ENCODE measurements around the gene BMPR1A.
"Not testable (repeated sequence)": the region's sequence is repeated elsewhere in the genome, so short reads cannot be mapped to it uniquely, and the experiment has no call there.

The BMPR1A gene

DNA sequence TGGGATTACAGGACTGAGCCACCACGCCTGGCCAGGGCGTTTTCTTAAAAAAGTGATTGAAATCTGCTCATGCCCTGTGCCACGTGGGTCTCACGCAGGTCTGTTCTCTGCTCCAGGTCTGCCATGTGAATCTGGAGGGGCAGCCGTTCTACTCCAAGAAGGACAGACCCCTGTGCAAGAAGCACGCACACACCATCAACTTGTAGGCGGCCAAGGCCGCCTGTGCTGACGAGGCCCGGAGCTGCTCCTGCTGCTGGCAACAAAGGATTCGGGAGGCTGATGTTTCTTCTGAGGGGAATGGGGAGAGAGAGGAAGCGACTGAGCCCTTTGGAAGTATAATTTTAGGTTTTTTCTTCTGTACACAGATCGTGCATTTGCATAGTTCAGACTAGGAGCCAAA, 23.6 kb upstream of the BMPR1A start:
- no peak for DNase-seq

DNA sequence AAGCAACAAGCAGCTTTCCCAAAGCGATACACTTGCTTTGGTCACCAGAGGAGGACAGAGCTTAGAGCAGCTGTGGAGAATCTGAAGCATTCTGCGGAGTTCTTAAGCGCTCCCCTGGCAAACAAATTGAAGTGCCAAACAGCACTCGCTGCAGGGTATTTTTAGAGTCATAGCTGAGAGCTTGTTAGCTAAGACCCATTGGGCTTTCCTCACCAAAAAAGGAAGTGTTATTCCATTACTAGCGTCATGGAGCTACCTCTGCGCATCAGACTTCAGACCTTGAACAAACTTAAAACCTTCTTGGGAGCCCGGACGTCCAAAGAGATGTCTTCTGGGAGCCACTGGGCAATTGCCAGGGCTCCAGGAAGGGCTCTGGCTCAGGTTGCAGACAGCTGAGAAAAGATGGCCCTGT, 23.2 kb upstream of the BMPR1A start:
- DNase-seq, result no peak

DNA sequence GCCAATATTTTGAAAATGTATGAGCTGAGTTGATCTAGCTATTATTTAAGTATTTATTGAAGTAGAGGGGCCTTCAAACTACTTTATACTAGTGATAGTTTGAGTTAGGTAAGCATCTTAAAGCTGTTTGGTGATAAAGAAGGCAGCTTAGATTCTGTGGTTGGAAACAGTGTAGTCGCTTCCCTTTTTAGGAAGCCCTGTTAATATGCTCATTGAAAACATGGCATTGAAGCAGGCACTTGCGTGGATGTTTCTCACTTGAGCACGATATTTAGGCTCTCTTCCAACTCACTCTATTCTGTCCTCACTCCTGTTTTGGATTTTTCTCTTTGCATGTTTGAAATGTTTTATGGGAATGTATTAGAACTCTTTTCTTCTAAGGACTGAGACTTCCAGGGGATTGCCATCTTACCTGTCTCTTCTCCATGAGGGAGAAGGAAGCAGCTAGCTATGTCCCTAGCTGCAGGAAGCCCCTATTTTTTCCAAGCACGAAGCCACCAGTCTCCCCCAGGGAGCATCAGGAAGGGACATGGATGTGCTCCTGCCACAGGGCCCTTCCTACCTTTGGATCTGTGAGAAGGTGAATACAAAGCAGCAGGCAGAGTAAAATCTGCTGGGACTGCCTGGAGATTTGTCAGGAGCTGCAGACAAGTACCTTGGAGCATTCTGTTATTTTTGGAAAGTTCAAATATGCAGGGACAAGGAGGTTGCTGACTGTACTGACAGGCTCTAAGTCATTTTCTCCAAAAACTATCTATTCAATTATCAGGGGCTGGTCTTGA, 22.0 kb upstream of the BMPR1A start:
- DNase-seq, result no peak

DNA sequence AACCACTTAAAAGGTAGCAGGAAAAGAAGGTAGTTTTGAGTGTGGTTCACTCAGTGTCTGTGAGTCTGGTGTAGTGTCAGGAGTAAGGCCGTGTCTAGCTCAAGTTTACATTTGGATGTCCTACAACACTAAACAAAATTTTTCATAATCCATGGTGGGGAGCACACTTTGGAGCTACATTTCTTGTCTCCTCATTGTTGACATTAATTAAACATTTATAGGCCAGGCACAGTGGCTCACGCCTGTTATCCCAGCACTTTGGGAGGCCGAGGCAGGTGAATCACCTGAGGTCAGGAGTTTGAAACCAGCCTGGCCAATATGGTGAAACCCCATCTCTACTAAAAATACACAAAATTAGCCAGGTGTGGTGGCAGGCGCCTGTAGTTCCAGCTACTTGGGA, 21.1 kb upstream of the BMPR1A start:
- DNase-seq, result not testable (repeated sequence)

DNA sequence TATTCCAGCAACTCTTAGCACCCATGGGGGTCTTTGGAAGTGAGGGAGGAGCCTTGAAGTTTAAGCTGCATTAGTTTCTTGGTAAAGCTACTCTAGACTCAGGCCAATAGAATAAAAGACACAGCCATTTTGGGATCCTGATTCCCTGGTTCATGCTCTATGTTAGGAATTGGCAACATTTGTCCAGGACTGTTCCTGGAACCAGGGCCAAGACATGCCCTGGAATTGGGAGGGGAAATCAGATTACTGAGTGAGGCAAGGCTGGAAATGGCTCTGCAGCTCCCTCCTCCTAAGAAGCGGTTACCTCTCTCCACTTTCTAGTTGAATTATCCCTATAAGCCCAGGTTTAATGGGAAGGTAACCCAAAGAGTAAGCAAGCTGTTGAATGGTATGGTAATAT, 14.2 kb upstream of the BMPR1A start:
- DNase-seq, result no peak

DNA sequence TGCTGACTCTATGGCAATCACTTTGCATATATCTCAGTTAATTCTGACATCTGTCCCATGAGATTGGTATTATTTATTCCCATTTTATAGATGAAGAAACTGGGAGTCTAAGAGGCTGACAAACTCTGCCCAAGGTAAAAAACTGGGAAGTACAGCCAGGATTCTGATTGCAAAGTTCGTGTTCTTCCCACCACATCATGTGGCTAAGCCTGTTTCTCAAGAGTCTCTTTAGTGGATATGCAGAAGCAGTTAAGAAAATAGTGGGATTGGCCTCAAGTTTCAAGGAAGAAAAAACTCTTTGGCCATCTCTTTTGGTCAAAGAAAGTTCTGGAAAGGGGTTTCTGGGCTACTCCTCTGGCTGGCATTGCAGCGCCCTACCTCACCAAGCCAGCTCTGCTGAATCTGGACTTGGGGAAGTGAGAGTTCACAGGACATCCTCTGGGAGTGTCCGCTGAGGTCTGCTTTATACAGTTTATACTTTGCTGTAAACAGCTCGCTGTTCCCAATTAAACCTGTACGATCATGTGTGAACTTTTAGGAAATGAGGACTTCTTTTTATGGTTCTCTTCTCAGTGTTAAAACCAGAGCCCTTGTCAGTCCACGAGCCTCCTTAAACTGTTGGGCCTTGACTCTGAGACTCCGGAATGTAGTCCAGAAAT, 12.2 kb upstream of the BMPR1A start:
- no peak for DNase-seq

DNA sequence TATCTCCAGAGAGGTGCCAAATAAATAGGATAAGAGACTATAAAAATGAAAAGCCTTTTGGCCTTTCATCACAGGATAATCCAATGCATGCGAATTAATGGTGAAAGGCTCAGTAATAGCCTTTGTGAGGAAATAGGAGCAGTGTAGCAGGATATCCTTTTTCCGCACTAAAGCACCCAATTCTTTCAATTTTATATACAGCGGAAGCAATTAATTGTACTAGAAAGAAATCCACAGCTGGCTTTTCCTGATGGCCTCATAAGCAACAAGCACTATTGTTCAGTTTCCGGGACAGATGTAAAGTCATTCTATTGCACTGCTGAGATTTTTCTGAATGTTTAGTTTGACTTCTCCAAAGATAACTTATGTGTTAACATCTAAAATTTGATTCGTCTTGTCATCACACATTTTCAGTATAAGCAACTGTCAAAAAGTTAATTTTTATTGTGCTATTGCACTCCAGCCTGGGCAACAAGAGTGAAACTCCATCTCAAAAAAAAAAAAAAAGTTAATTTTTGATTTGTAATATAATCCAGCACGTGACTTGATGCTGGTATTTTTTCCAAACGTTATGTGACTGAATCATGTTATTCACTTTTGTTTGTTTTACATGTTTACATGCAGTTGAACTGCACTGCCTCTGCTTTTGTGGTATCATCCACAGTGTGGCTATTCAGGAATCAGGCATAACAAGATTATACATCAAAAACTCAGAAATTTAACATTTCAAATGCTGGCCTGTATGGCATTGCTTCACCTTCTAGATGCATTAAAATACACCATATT, 8.4 kb upstream of the BMPR1A start:
- DNase-seq, result no peak

DNA sequence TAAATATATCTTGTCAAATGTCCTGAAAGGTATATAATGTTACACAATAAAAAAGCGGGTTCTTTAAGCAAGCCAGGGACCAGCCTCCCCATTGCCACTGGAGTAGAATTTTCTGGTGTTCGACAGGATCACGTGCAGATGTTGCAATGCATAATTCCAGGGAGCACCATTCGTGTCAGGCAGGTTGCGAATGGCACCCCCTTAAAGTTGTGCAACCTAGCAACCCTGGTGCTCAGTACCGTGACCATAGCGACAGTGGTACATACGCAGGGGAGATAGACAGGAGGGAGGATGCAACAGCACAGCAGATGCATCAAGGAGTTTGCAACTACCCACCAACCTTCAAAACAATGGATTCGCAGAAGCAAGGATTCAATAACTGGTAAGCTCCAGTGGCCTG, 6.6 kb upstream of the BMPR1A start:
- no peak for DNase-seq

DNA sequence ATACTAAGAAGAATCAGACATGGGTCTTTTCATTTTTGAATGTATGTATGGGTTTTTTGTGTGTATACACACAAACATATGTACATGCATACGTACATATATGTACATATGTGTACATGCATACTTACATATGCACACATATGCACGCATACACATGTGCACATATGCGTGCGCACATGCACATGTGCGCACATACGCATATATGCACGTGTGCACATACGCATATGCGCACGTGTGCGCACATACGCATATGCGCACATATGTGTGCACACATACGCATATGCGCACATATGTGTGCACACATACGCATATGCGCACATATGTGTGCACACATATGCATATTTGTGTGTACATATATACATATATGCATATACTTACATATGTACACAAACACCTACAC, 4.9 kb upstream of the BMPR1A start:
- DNase-seq, result no peak

DNA sequence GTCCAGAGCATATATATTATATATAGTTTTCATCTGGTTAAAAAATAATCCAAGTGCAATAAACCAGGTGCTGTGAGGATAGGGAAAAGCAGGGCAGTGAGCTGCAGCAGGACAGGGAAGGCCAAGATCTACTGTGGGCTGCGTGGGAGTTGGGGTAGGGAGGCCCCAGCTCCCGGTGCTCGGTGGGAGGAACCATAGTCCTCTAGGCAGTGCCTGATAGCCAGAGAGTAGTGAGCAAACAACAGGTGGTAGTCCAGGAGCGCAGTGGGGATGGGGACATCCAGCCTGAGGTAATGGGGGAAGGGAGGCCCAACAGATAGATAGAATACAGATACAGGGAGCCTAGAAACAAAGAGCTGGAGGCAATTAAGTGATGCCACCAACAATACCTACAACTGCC, 4.1 kb upstream of the BMPR1A start:
- no peak for DNase-seq

DNA sequence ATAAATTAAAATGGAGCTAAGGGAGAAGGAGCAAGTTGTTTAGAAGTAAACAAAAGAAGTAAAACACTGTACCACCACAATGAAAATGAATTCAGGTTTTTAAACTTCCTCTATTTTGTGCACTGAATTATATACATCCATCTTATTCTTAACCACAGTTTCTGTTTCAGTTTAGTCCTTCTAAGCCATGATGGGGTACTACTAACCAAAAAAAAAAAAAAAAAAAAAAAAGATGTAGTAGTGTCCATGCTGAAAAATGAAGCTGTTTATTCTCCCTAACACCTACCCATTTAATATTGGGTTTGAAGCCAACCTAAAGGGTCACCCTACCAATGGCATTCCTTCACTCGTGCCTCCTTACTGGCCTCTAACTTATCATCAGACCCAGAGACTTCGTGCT, 3.4 kb upstream of the BMPR1A start:
- DNase-seq, result no peak

DNA sequence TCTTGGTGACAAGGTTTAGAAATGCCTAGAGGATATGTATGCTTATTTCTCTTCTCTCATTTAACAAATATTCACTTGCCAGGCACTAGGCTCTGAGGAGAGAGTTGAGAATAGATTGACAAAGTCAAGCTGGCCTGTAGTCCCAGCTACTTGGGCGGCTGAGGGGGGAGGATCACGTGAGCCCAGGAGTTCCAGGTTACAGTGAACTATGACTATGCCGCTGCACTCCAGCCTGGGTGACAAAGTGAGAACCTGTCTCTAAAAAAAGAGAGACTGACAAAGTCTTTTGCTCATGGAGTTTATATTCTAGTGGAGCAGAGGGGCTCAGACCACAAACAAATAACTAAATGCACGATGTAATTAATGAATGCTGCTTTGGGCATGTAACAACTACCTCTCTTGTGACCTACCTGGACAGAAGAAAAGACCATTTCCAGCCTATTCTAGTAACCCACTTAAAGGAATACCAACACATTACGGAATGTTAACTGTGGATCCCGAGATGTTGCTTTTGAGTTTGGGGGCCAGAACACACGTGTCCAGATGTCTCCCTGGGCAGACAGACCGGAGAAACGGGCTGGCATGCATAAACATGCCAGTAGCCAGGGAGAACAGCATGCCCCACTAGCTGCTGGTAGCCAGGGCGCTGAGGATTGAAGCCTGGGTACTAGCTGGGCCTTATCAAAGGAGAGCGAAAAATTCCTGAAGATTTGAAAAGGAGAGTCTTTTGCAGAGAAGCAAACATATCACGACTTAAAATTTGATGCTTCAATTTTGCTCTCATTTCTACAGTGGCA, 2.6 kb upstream of the BMPR1A start:
- no peak for DNase-seq

DNA sequence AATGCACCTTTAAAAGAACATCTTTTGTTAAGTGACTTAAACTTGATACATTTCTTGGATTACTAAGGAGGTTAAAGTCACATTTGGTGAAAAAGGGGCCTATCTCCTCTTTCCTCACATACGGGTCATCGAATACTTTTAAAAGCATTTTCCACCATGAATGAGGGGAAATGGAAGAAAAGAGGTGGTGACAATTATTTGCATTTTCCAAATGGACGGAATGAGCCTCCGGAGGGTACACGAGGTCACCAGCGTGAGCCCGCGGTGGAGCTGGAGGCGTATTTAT, 1.0 kb upstream of the BMPR1A start:
- no peak for DNase-seq

DNA sequence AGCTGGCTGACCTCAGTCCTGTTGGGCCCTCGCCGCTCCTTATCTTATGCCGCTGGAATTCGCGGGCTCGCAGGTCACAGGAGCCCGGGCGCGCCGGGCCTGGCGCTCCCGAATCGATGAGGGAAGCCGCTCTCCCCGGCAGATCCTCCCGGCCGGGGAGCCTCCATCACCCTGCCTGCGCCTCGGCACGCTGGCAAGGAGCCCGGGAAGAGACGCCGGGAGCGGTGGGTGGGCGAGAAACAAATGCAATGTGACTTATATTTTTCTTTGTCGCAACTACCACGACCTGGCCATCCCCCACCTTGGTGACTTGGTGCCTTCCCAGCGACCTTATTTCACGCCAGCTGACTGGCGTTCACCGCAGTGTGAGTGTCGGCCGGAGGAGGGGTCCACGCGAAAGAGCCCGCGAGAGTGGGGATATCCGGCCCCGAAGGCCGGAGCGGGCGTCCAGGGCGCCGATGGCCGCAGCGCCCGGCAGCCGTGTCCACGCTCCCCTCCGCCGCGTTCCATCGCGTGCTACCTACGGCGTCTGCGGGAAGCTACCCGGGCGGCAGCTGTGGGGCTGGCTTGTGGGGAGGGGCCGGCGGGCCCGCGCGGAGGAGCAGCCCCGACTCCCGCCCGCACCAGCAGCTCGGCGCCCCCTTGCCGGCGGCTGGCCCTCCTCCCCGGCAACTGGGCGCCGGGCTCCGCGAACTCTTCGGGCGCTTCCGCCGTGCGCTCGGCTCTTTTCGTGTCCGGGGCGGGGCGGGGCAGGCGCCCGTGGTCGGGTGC, 494 bp upstream of the BMPR1A start:
- peak; percentile 30 for DNase-seq

DNA sequence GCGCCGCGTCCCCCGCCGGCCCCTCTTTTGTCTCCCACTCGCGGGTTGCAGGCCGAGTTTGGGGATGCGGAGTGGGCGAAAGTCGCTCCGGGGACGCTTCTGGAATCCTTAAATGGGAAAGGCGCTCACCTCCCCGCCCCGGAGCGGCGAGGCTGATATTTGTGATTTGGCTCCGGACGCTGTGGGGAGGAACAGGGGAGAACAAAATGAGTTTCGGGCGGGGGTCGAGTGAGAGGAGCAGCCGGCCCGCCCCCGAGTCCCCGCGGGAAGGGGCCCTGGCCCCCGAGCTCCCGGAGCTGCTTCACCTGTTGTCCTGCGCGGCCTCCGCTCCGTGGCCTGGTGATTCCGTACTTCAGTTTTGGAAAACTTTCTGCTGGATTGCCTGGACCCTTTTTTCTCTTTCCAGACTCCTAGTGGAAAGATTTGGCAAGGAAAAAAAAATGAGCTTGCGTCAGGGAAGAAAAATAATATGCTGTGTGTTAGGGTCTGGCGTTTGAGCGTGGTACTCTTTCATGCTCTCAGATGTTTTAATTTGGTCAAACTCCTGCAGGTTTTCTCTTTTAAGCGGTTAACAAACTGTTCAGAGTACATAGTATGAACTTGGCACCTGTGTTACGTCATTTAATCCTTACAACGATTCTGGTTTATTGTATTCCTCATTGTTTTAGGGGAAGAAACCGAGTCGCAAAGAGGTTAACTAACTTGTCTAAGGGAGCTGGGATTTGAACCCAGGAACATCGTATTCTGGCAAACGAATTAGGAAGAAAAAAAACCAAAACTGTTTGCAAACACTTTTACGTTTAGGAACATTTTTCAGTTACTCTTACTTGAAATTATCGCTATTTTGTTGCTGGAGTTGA, 924 bp downstream of the BMPR1A start:
- DNase-seq, result no peak

DNA sequence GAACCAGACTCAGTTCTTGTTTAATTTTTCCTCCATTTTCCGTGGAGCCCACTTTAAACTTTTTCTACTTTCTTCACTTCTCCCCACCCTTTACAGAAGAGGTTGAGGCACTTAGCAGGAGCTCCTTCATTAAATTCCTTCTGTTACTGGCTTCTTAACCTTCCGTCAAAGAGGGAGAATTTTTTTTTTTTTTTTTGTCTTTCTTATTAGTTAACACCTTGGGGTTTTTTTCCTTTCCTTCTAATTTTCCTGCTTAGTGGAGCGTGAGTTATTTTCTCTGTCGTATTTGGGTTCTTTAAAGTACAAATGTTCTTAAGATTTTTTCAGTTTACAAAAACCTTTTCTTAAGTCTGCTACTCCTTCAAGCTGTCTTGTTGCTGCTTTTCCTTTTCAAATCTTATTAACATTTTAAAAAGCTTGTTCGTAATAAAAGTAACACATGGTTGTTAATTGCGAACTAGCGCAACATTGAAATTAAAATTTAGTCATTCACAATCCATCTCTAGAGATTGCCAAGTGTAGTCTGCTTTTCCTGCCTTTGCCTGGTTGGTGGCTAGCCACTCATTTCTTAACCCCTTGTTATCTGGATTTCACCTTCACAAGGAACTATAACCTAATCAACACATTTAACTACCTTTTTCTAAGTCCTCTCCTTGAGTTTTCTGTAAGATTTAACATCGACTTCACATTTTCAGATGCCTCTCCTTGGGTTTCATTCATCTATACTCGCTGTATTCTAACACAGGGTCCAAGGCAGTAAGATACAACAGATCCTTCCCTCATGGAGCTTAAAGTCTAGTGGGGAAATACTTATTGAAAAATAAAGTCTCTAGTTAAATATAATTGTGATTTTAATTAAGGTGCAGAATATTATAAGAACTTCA, 2.0 kb downstream of the BMPR1A start:
- DNase-seq, result no peak

DNA sequence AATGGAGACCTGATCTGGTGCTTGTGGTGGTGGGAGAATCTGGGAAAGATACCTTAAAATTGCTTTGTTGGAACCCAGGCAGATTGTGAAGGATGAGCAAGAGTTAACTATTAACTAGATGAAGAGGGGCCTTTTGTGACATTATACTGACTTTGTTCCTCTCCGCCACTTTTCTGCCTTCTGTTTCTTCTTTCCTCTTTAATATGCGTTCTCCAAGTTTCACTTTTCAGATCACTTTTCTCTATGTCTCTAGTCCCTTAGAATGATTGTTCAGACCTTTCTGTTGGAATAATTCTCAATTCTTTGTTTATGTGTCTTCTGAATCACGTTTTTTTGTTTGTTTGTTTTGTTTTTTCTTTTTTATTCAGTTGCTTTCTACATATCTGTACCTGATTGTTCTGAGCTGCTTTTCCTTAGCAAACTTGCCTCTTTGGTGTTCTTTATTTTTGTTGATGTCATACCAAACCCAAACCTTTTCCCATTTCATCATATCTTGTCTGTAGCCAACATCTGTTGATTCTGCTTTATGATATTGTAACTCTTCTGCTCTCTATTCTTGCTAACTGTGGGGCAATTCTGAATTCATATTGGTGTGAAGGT, 2.8 kb downstream of the BMPR1A start:
- no peak for DNase-seq

DNA sequence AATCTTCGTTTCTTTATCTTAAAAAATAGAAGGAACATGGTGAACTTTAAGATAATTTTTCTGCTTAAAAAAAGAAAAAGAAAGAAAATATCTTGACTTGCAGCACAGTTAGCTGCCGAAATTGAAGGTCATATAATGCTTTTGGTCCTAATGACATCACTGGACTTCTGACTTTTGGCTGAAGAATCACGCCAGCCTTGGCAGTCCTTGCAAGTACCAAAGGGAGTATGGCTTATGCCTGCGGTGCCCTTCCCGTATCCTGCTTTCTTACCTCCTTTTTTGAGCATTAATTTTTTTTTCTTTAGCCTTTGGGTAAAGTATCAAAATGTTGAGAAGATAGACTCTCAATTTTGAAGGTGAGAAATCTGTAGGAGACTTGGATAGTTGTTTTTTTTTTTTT, 7.0 kb downstream of the BMPR1A start:
- no peak for DNase-seq

DNA sequence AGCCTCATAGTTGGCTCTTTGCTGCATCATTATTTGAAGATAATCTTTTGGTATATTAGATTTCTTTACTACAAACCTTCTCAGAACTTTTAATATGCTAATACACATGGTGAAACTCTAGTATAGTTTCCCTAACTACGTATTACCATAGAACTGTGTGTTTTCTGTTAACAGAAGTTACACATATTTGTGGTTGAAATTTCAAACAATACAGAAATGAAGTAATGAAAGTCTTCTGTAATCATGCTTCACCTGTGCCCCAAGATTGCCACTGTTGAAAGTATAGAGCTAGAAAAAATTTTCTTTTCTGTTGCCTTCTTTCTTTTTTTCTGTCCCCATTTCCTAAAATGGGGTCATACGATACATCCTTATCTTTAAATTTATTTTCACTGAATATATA, 9.1 kb downstream of the BMPR1A start:
- DNase-seq, result no peak

DNA sequence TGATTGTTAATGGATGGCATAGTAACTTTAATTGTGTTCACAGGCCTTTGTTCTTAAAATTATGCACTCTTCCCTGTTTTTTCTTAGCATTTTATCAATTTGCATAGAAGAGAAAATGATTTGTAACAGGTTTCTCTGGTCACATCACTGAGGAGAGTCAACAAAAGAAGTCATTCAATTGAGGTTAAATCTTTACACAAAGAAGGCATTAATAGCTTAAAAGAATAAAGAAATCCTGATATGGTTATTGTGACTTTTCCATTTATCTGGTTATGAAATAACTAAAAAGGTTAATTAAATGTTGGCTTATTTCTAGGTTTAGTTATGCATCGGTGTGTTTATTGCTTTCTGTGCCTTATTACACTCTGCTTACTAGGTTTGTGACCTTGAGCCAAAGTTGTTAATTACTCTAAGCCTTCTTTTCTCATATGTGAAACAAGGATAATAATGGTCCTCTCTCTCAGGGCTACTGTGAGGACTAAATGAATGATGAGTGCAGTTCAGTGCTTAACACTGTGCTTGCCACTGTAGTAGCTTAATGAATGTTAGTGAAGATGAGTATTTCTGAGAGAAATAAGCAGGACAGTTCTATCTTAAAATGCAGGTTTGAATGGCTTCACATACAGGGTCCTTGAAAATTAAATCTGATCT, 12.1 kb downstream of the BMPR1A start:
- no peak for DNase-seq
